Heart right ventricle (tissue), 16 donors: ENCODE measurements around the gene C1orf35. TPM values are rescaled to one million over a fixed set of nuclear protein-coding genes. Genes with fewer than 3 reads are reported as not detected.
A peak's percentile ranks its signal among the peaks of the same experiment; 100 is the strongest.

Experiments used
- ATAC-seq, 8 donors: fragments of 200-7000 bp; cut with Tn5 transposase; one replicate each; pipeline ENCODE4 v1.9.1; 2020; ENCODE audit warnings: mild to moderate bottlenecking in 8 of 8, moderate library complexity in 8 of 8, moderate number of reproducible peaks in 1 of 8
- DNase-seq, 2 donors: peaks; one replicate each; pipeline ENCODE4 v3.0.0-alpha.2; 2020
- H3K27ac ChIP-seq, 10 donors: fragments of 200-600 bp; sonication (generic) in 2 of 10; one replicate each; pipeline versions ENCODE4 v1.5.0 to v1.8.0; 2020 to 2022; ENCODE audit warnings: mild to moderate bottlenecking in 3 of 10
- H3K27me3 ChIP-seq, 7 donors: fragments of 200-600 bp; one replicate each; pipeline ENCODE4 v1.8.0; 2021 to 2022; ENCODE audit warnings: mild to moderate bottlenecking in 2 of 7
- H3K36me3 ChIP-seq, 9 donors: fragments of 200-600 bp; sonication (generic) in 1 of 9; one replicate each; pipeline versions ENCODE4 v1.5.0 to v1.8.0; 2020 to 2022; ENCODE audit warnings: mild to moderate bottlenecking in 2 of 9
- H3K4me1 ChIP-seq, 9 donors: fragments of 200-600 bp; sonication (generic) in 1 of 9; one replicate each; pipeline versions ENCODE4 v1.5.0 to v1.8.0; 2020 to 2022; ENCODE audit warnings: mild to moderate bottlenecking in 4 of 9
- H3K4me3 ChIP-seq, 10 donors: fragments of 200-600 bp; sonication (generic) in 2 of 10; one replicate each; pipeline versions ENCODE4 v1.5.0 to v1.8.0; 2020 to 2022; ENCODE audit warnings: mild to moderate bottlenecking in 7 of 10, moderate library complexity in 2 of 10
- H3K9me3 ChIP-seq, 11 donors: fragments of 200-600 bp in 10 of 11; sonication (generic) in 2 of 11; one replicate each; pipeline versions ENCODE4 v1.5.0 to v1.8.0; 2013 to 2022; ENCODE audit warnings: mild to moderate bottlenecking in 2 of 11, control low read depth in 1 of 11, moderate library complexity in 1 of 11
- WGBS, 2 donors: extraction: QIAGEN DNeasy Blood & Tissue Kit; methylation state at CpG; one replicate each; pipeline ENCODE4 v1.1.7; 2013; ENCODE audit warnings: inconsistent platforms in 1 of 2; 5-methylcytosine and 5-hydroxymethylcytosine counted together
- intact Hi-C, 10 donors: fragments of 100-400 bp; cut with DNase I; formaldehyde crosslinking; loops; one replicate each; pipeline versions ENCODE4 v1.11.1 to v1.14.2; 2022
- polyA plus RNA-seq, 2 donors: library from polyadenylated mRNA; stranded (reverse); fragments of 200-250 nt; gene quantifications; one replicate each; pipeline ENCODE4 v1.2.3, GENCODE V29; 2013
- total RNA-seq, 10 donors: library from RNA; stranded (reverse); fragmentation: NEBNext Ultra II Directional in 3 of 10; extraction: Animal tissue kit (Norgen Biotek cat#: 25700) in 3 of 10; gene quantifications; one replicate each; pipeline versions ENCODE4 v1.2.1 to v1.2.4, GENCODE V29; 2021 to 2023
- TF ChIP-seq, protein P1 (sequence below), 9 donors: fragments of 200-600 bp; sonication (generic) in 2 of 9; IDR thresholded peaks; one replicate each; pipeline versions ENCODE4 v1.5.0 to v1.8.0; 2021 to 2022; ENCODE audit warnings: antibody characterized with exemption in 9 of 9, mild to moderate bottlenecking in 5 of 9, moderate library complexity in 1 of 9
- donor health status: Arrhythmogenic right ventricular cardiomyopathy.
- donor health status: ischemic (EF 13 %, LVEDD 7.1; RV severe dilation, severe dysfunction).
- donor health status: healthy with polysubstance abuse.
- donor health status: DM: no; HTN: yes; CAD: no.
- donor health status: DM: no; HTN: no; CAD: no.
- donor health status: ischemic (EF 25% LVEDD 6.9; RV normal size, moderate dysfunction).
- donor health status: ischemic (EF 25% LVEDD 5.7; RV mildly dilated, moderate dysfunction).
- donor health status: healthy.
- donor health status: DM: yes; HTN: yes; CAD: no.
- donor health status: Ischemic cardiomyopathy.
- donor health status: ischemic (EF 35%, LVEDD 5.7; RV mildly dilated, moderate dysfunction).
- donor health status: nonischemic (EF 11% LVEDD 7.7; RV severe dilation, severe dysfunction).
- donor health status: DM: yes; HTN: yes; CAD: no.
- donor health status: PGD.
- donor health status: ischemic (EF 29% LVEDD 5.4; RV normal size, mild dysfunction).
- donor health status: nonischemic (EF 23%, LVEDD 6.1; RV moderate dilation, normal function).

The C1orf35 gene
- total and polyA plus RNA-seq, 12 donors = 5.6 to 15.7 (median 6.4) TPM

- Histone ChIP-seq H3K36me3 (peaks cover 0 to 10% (median 0%) of the 10 kb centered on the region in 9 donors), H3K27ac (peak overlapping the region; percentile 98 to 100 (median 100)), H3K27me3 (no peaks in the 10 kb centered on the region), H3K4me1 (peaks cover 36 to 69% (median 65%) of the 10 kb centered on the region in 9 donors), H3K9me3 (no peaks in the 10 kb centered on the region), H3K4me3 (peak overlapping the region; percentile 71 to 100 (median 92))
- peak in 1 of 8 donors; percentile 5 for ATAC-seq
- no peak for DNase-seq
- intact Hi-C loops = no loop called here
- 2% methylated on average over 17 of the region's 17 CpGs for WGBS, 2 donors
- TF ChIP-seq, protein P1, sequence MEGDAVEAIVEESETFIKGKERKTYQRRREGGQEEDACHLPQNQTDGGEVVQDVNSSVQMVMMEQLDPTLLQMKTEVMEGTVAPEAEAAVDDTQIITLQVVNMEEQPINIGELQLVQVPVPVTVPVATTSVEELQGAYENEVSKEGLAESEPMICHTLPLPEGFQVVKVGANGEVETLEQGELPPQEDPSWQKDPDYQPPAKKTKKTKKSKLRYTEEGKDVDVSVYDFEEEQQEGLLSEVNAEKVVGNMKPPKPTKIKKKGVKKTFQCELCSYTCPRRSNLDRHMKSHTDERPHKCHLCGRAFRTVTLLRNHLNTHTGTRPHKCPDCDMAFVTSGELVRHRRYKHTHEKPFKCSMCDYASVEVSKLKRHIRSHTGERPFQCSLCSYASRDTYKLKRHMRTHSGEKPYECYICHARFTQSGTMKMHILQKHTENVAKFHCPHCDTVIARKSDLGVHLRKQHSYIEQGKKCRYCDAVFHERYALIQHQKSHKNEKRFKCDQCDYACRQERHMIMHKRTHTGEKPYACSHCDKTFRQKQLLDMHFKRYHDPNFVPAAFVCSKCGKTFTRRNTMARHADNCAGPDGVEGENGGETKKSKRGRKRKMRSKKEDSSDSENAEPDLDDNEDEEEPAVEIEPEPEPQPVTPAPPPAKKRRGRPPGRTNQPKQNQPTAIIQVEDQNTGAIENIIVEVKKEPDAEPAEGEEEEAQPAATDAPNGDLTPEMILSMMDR (IDR thresholded peaks at IDR 0.05) = no peak
These were observed 19.2 kb downstream of the C1orf35 start for GRCh38 chr1:228083871-228084278.

DNA sequence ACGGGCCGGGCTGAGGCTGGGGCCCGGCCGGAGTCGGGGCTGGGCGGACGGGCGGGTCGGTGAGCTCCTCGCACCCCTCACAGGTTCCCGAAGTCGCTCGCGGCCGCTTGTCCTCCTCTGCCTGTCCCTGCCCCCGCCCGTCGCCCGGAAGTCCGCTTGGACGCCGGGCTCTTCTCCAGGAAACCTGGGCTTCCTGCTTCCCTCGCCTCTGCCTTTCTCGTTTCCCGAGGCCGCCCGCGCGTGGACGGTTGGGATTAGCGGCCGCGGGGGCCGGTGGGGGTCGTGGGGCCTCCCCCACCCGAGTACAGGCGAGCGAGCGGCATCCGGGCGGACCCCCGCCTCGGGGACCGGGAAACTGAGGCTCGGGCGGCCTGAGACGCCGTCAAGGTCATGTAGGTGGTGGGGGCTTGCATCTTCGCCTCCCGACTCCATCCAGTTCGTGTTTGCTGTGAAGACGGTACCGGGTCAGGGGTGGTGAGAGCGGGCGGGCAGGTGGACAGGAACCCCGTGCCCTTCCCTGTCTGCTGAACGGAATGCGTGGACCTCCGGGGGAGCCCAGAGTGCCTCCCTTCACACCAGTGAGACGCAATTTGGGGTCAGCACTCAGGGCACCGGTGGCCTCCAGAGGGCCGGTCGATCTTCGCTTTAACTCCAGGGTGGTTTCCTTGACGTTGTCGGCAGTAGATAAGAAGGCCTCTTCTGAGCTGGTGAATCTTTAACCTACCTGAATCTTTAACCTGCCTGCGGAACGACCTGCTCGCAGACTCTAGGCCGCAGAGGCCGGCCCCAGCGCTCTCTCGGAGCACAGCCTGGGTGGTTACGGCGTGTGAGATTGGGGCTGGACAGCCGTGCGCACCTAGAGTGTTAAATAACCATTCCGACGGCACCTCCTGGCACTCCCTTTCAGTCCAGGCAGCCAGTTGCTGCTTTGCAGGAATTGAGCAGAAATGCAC lies 19.9 kb downstream of the C1orf35 start:
- WGBS, 2 donors = 0% methylated on average over 79 of the region's 79 CpGs
- TF ChIP-seq, protein P1 (IDR thresholded peaks at IDR 0.05) = no peak
- Histone ChIP-seq H3K27ac (peak overlapping the region; percentile 98 to 100 (median 100)), H3K9me3 (no peaks in the 10 kb centered on the region), H3K4me1 (peaks cover 29 to 62% (median 58%) of the 10 kb centered on the region in 9 donors), H3K4me3 (peak overlapping the region; percentile 71 to 100 (median 92)), H3K36me3 (peaks cover 0 to 3% (median 0%) of the 10 kb centered on the region in 9 donors), H3K27me3 (no peaks in the 10 kb centered on the region)
- peak; percentile 74 to 78 for DNase-seq
- peak; percentile 6 to 48 (median 31) for ATAC-seq
- intact Hi-C loops = no loop called here

- Histone ChIP-seq H3K4me1 (peaks cover 23 to 53% (median 50%) of the 10 kb centered on the region in 9 donors), H3K36me3 (no peaks in the 10 kb centered on the region), H3K4me3 (peak within 1 kb of the TSS; percentile 71 to 100 (median 92)), H3K27ac (peak within 1 kb of the TSS; percentile 98 to 100 (median 100)), H3K9me3 (no peaks in the 10 kb centered on the region), H3K27me3 (no peaks in the 10 kb centered on the region)
- intact Hi-C loops = no loop called here
- TF ChIP-seq, protein P1 (IDR thresholded peaks at IDR 0.05) = peak in 4 of 9 donors; percentile 28 to 50 (median 39)
- 0 to 1% methylated on average over 77 to 87 of the region's 87 CpGs for WGBS, 2 donors
- ATAC-seq = peak; percentile 92 to 97 (median 95)
- peak; percentile 90 to 94 for DNase-seq
These were observed 20.8 kb downstream of the C1orf35 start, which contains the start of gene ARF1 for GRCh38 chr1:228082214-228082917. ARF1 (plus strand) TSS chr1:228082708; CDS start chr1:228097115, 14,407 bp downstream.
